ENCODE measurements around the gene RPP30. TPM values are rescaled to one million over a fixed set of nuclear protein-coding genes. Genes with fewer than 3 reads are reported as not detected.

Gene RPP30
- total and polyA plus RNA-seq, 9 of the 15 experiments (the other 6 are each of a cell fraction or from before 2014, with no cell fraction given) = 37.3 to 170 (median 69.1) TPM

GRCh38 chr10:90871766-90872647 lies at the start of gene RPP30 (continued):
- TF ChIP-seq TSHZ1 (CRISPR knock-in tag; IDR thresholded peaks at IDR 0.05) = no peak
- no peak for TF ChIP-seq MAFK (IDR thresholded peaks at IDR 0.05; ENCODE audit: low read length)
- TF ChIP-seq PRMT5 (CRISPR knock-in tag; IDR thresholded peaks at IDR 0.05) = no peak
- no peak for TF ChIP-seq ZNF77 (CRISPR knock-in tag; IDR thresholded peaks at IDR 0.05)
- TF ChIP-seq FOXO4 (CRISPR knock-in tag; IDR thresholded peaks at IDR 0.05) = no peak
- TF ChIP-seq RBM39 (optimal IDR thresholded peaks at IDR 0.05; ENCODE audit: low read depth, low read length) = no peak
- TF ChIP-seq ZNF780A (CRISPR knock-in tag; IDR thresholded peaks at IDR 0.05) = no peak
- TF ChIP-seq ZNF695 (CRISPR knock-in tag; IDR thresholded peaks at IDR 0.05) = no peak
- no peak for TF ChIP-seq CBX8 (IDR thresholded peaks at IDR 0.05; ENCODE audit: borderline replicate concordance, extremely low read depth, low read depth, low read length, poor library complexity, severe bottlenecking)
- no peak for TF ChIP-seq ZNF639 (CRISPR knock-in tag; conservative IDR thresholded peaks at IDR 0.05 in 1 of 2, IDR thresholded peaks at IDR 0.05 in 1 of 2)
- TF ChIP-seq MTF1 (CRISPR knock-in tag; IDR thresholded peaks at IDR 0.05; ENCODE audit: borderline replicate concordance) = no peak
- TF ChIP-seq CTBP1 (IDR thresholded peaks at IDR 0.05; ENCODE audit: borderline replicate concordance) = no peak
- TF ChIP-seq GTF2B (IDR thresholded peaks at IDR 0.05; ENCODE audit: extremely low read depth, insufficient read length) = no peak
- TF ChIP-seq RBM25 (IDR thresholded peaks at IDR 0.05; ENCODE audit: low read depth, low read length, severe bottlenecking) = no peak
- TF ChIP-seq RBBP5 (IDR thresholded peaks at IDR 0.05; ENCODE audit: borderline replicate concordance, insufficient read depth, low read length, poor library complexity, severe bottlenecking) = peak; percentile 62
- TF ChIP-seq C11orf30 (IDR thresholded peaks at IDR 0.05; ENCODE audit: low read depth) = peak; percentile 86
- peak; percentile 51; the same call in 1 of the 2 replicates for TF ChIP-seq GTF2E2 (tag; IDR thresholded peaks at IDR 0.05)
- TF ChIP-seq RBM34 (IDR thresholded peaks at IDR 0.05; ENCODE audit: borderline replicate concordance, insufficient read depth, low read length) = no peak

All from K562 (cell line).